ENCODE measurements around the gene ZSCAN10.

The ZSCAN10 gene

GRCh38 chr16:3112058-3112880 is 13.2 kb upstream of the ZSCAN10 start, which contains the start of gene ZNF205:
TSS of gene ZNF205 (plus strand) at chr16:3112586. CDS start at chr16:3113431, 845 bp downstream.
- no peak for DNase-seq (ENCODE audit: low read depth)

- DNase-seq (ENCODE audit: low read depth): peak; percentile 65
Measured at GRCh38 chr16:3106205-3106928, 7.3 kb upstream of the ZSCAN10 start.

DNA sequence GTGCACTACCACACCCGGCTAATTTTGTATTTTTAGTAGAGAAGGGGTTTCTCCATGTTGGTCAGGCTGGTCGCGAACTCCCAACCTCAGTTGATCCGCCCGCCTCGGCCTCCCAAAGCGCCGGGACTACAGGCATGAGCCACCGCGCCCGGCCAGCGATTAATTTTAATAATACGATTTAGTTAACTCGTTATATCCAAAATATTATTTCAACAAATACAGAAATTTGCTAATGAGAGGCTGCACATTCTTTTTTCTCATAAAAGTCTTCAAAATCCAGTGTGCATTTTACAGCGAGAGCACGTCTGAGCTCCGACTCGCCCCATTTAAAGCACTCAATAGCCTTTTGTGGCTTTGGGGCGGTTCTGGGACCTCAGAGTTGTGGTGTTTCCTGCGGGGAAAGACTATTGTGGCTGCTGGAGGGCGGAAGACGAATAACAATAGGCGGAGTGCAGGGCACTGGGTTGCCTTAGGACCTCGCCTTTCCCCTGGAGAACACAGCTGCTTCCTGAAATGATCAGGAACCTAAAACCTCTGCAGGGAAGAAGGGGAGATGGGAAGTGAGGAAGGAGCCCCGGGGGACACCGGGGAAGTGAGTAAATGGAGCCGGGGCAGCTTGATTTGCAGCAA is 2.9 kb upstream of the ZSCAN10 start:
- DNase-seq (ENCODE audit: low read depth): no peak

- DNase-seq (ENCODE audit: low read depth): no peak
Measured at GRCh38 chr16:3101018-3101840, 2.1 kb upstream of the ZSCAN10 start.

- DNase-seq (ENCODE audit: low read depth): peak; percentile 55
Measured at GRCh38 chr16:3099732-3100499, 822 bp upstream of the ZSCAN10 start.

DNA sequence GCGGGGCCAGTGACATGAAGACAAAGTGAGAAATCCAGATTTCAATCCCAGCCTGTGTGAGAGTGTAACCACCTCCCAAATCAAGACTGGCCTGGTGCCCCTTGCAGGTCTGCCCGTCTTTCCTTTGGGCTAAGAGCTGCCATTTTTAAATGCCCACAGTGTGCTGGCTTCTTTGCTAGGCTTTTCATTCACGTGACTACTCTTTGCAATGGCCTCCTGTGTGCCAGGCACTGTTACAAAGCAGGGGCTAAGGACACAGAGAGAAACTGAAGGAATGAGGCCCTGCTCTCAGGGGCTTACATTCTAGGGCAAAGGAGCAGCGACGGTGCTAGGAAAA is 269 bp upstream of the ZSCAN10 start:
- DNase-seq (ENCODE audit: low read depth): no peak

DNA sequence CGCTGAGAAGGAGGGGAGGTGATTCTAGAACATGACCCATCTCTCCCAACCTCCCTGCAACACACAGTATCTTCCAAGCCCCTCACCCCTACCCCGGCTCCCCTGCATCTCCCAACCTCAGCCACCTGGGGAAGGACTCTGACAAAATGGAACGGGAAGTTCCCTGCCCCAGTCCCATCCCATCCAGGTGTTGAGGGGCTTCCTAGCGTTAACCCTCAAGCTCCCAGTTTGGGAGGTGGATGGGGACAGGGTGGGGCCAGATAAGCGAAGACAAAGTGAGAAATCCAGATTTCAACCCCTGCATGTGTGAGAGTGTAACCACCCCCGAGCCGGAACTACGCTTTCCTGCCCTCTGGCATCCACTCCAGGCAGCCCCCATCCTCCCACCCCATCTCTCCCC is 1.8 kb downstream of the ZSCAN10 start:
- no peak for DNase-seq (ENCODE audit: low read depth)

DNA sequence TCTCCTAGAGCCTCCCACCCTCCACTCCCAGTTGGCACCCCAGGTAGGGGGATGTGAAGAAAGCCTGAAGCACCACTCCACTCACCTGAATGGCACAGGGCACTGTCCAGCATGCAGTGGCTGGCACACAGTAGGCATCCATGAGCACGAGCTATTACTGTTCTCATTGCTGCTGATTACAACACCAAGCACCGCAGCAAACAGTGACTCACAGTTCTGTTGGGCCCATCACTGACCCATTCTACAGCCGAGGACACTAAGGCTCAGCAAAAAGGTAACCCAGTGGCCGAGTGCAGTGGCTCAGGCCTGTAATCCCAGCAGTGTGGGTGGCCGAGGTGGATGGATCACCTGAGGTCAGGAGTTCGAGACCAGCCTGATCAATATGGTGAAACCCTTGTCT is 2.7 kb downstream of the ZSCAN10 start:
- DNase-seq (ENCODE audit: low read depth): no peak

DNA sequence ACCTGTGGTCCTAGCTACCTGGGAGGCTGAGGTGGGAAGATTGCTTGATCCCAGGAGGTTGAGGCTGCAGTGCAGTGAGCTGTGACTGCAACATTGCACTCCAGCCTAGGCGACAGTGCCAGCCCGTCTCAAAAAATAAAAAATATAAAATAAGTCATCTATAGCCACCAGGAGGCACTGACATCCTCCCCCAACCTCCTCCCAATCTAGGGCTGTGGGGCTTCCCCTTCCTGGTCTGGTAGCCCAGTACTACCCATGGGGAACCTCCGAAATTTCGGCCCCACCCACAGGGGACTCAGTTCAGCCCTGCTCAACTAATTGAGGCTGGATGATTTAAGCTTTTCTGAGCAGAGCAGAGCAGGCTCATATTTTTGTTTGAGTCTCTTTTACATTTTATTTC is 3.2 kb downstream of the ZSCAN10 start:
- DNase-seq (ENCODE audit: low read depth): no peak

GRCh38 chr16:3094289-3095027 is 4.6 kb downstream of the ZSCAN10 start:
- DNase-seq (ENCODE audit: low read depth): no peak

- no peak for DNase-seq (ENCODE audit: low read depth)
Measured at GRCh38 chr16:3092501-3092941, 6.6 kb downstream of the ZSCAN10 start.

DNA sequence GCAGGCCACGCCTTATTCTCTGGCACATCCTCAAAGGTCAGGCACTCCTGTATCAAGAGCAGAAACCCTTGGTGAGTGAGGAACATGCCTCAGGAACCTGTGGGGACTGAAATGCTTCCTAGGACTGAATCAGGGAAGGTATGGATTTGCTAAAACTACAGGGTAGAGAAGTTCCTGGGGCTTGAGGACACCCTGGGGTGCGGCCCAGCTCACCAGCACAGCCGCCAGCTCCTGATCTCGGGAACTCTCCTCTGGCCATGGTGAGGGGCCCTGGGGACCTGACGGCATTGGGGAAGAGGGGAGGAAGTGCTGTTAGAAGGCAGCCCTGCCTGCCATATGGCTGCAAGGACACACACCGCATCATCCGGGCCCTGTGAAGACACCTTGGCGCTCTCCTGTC is 7.5 kb downstream of the ZSCAN10 start:
- DNase-seq (ENCODE audit: low read depth): no peak

DNA sequence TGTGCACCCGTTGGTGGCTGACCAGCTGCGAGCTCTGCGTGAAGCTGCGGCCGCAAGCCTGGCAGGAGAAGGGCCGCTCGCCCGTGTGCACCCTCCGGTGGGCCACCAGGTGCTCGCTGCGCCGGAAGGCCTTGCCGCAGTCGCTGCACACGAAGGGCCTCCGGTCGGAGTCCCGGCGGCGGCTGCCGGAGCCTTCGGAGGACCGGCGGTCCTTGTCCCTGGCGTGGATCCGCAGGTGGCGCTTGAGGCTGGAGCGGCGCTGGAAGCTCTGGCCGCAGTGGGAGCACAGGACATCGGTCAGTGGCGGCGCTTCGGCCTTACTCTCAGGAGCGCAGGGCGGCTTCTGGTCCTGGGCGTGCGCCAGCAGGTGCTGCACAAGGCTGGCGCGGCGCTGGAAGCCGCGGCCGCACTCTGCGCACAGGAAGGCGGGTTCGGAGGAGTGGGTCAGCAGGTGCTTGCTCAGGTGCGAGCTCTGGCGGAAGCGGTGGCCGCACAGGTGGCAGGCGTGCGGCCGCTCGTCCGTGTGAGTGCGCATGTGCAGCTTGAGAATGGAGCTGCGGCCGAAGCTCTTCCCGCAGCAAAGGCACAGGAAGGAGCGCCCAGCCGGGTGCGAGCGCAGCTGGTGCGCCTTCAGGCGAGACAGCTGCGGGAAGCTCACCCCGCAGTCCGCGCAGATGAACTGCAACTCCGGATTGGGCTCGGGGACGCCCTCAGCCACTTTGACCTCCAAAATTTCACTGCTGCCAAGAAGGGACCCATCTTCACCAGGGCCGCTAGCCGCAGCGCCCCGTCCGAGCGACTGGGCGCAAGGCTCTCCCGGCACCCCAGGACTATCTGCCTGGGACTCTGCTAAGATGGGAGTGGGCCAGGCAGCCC is 9.1 kb downstream of the ZSCAN10 start:
- no peak for DNase-seq (ENCODE audit: low read depth)

DNA sequence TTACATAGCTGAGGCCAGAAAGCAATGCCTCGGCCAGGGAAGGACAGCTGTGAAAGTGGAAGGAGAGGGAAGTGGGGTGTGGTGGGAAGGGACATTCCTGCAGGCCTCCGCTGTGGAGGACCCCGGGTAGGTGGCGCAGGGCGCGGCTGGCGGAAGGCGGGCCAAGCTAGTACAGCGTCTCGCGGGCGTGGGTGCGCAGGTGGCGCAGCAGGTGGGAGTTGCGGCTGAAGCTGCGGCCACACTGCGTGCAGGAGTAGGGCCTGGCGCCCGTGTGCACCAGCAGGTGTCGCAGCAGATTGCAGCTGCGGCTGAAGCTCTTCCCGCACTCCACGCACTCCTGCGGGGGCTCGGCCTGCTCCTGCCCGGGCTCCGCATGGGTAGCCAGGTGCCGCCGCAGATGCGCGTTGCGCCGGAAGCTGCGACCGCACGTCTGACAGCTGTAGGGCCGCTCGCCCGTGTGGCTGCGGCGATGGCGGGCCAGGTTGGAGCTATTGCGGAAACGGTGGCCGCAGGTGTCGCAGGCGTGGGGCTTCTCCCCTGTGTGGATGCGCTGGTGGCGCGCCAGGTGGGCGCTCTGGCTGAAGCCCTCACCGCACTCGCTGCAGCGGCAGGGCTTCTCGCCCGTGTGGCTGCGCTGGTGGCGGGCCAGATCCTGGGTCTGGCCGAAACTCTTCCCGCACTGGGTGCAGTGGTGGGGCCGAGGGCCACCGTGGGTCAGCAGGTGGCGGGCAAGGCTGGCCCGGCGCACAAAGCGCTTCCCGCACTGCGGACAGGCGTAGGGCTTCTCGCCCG is 10.0 kb downstream of the ZSCAN10 start:
- DNase-seq (ENCODE audit: low read depth): no peak

DNA sequence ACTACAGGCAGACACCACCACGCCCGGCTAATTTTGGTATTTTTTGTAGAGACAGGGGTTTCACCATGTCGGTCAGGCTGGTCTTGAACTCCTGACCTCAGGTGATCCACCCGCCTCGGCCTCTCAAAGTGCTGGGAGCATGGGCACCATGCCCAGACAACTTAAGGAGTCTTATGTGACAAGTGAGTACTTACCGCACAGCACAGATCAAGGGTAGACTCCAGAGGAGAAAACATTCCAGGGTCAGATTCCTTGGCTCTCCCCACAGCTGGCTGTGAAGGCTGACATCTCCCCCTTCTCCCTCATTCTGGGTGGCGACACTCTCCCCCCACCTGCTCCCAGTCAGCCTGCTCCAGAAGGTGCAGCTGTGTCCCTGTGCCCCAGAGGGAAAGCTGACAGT is 10.6 kb downstream of the ZSCAN10 start:
- DNase-seq (ENCODE audit: low read depth): no peak

DNA sequence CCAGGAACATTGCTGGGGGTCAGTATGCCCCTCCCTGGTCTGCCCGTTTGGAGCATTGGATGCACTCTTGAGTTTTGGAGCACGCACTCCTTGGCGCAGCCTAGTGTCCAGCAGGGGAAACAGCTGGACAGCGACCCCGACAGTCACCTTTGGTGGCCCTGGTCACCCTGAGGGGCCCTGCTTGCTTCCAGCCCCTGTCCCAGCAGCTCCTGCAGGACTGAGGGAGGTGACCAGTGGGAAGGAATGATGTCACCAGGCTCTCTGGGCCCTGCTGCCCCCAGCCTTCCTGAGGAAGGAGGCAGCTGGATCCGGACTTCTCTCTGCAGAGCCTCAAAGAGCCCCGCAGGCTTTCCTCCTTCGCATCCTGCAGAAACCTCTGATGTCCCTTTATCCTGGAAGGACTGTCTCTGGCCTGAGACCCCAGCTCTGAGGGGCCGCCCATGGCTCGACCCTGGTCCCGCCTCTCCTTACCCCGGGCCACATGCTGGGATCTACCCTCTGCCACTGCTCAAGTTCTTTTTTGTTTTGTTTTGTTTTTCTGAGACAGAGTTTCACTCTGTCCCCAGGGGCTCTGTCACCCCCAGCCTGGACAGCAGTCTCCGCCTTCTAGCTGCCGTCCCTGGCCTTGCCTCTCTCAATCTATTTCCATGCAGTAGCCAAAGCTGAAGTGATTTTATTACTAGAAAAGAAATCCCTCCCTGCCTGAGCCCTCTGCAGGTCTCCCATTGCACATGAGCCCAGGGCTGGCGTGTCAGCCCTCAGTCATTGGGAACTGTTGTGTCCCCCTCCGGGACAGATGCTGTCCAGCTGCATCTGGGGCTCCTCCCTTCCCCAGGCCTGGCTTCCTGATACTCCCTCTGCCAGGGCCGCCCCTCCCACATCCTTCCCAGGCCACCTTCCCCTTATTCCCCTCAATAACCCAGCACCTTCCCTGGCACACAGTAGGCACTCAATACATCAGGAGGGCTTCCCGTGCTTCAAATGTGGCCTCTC is 11.6 kb downstream of the ZSCAN10 start:
- DNase-seq (ENCODE audit: low read depth): no peak

DNA sequence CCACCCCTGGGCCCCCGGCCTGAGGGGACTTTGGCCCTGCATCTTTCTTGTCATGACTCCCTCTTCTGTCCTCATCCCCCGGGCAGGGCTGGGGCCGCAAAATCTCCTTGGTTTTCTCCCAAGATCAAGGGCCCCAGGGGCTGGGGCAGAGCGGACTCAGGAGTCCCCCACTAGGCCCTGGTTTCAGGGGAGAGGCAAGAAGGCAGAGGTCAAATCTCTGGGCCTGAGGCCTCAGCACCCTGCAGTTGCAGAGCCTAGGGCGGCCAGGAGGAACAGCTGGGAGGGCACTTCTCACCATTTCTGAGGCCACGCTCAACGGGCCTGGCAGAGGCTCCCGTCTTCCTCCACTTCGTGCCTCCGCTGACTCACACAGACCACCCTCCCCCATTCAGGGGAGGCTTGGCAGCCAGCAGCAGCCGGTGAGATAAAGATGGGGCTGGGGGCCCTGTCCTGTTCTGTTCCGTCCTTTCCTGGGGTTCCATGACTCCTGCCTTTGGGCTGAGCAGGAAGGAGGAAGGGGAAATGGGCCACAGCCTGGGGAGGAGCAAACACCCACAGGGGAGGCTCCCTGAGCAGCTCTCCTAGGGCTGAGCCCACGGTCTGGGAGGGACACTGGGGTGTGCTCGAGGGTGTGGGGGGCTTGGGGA is 12.4 kb downstream of the ZSCAN10 start:
- DNase-seq (ENCODE audit: low read depth): no peak

All from GM04504 (cell line).